PFSK-1 (cell line): ENCODE results near the gene CSN2.

Experiments
- FOXP2 ChIP-seq: optimal IDR thresholded peaks from 2 replicates; pipeline ENCODE3; 2011; ENCODE audit warnings: borderline replicate concordance, control low read depth, inconsistent platforms; ENCODE audit not compliant: insufficient read depth; ENCODE audit errors: extremely low read length, extremely low read depth
- POLR2AphosphoS5 ChIP-seq: IDR thresholded peaks from 2 replicates; pipeline ENCODE4 v1.6.1; 2012; ENCODE audit warnings: low read depth, mild to moderate bottlenecking, control low read depth, low read length, moderate library complexity
- SIN3A ChIP-seq: IDR thresholded peaks from 2 replicates; pipeline ENCODE4 v1.6.1; 2012; ENCODE audit warnings: mild to moderate bottlenecking, low read length, moderate library complexity, borderline replicate concordance; ENCODE audit not compliant: insufficient read depth
- TF ChIP-seq, protein P1 (sequence below), 2 experiments: IDR thresholded peaks; 2 replicates each; pipeline versions ENCODE4 v1.6.1 to v1.8.0; 2011 to 2012; ENCODE audit warnings: low read depth in 2 of 2, low read length in 2 of 2, control low read depth in 1 of 2, inconsistent platforms in 1 of 2, mild to moderate bottlenecking in 1 of 2, moderate library complexity in 1 of 2; ENCODE audit not compliant: insufficient read depth in 1 of 2

DNA sequence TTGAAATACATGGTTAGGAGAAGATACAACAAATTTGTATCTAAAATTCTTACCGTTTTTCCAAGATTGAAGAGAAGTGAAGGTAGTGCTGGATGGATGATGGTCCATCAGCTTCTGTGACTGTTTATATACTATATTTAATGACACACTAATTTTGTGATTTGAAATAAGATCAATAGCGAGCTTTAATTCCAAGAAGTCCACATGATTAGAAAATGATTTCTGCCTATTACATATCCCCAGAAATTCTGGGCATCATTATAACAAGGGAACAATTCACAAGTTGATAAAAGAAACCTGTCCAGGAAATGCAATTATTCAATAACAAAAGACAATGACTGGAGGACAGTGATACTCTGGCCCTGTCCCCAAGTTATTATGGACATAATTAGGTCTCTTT lies at the start of gene CSN2:
- TF ChIP-seq POLR2AphosphoS5 (no peak), SIN3A (no peak), FOXP2 (no peak)
- TF ChIP-seq, protein P1, sequence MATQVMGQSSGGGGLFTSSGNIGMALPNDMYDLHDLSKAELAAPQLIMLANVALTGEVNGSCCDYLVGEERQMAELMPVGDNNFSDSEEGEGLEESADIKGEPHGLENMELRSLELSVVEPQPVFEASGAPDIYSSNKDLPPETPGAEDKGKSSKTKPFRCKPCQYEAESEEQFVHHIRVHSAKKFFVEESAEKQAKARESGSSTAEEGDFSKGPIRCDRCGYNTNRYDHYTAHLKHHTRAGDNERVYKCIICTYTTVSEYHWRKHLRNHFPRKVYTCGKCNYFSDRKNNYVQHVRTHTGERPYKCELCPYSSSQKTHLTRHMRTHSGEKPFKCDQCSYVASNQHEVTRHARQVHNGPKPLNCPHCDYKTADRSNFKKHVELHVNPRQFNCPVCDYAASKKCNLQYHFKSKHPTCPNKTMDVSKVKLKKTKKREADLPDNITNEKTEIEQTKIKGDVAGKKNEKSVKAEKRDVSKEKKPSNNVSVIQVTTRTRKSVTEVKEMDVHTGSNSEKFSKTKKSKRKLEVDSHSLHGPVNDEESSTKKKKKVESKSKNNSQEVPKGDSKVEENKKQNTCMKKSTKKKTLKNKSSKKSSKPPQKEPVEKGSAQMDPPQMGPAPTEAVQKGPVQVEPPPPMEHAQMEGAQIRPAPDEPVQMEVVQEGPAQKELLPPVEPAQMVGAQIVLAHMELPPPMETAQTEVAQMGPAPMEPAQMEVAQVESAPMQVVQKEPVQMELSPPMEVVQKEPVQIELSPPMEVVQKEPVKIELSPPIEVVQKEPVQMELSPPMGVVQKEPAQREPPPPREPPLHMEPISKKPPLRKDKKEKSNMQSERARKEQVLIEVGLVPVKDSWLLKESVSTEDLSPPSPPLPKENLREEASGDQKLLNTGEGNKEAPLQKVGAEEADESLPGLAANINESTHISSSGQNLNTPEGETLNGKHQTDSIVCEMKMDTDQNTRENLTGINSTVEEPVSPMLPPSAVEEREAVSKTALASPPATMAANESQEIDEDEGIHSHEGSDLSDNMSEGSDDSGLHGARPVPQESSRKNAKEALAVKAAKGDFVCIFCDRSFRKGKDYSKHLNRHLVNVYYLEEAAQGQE (IDR thresholded peaks at IDR 0.05; ENCODE audit: insufficient read depth in 1 of 2, low read depth in 2 of 2, low read length in 2 of 2): no peak
